ENCODE data around the gene NLGN1. TPM values are rescaled to one million over a fixed set of nuclear protein-coding genes. Genes with fewer than 3 reads are reported as not detected.

The NLGN1 gene
- total RNA-seq, 2 donors from 2014 or later = 0.36 to 11.7 TPM

GRCh38 chr3:174122411-174122810 lies 724.9 kb downstream of the NLGN1 start:
- 91% methylated on average over 2 of the region's 2 CpGs for WGBS
- Histone ChIP-seq H3K4me3 (no peak overlapping the region), H3K4me1 (replicated peaks) (no peaks in the 10 kb centered on the region), H3K27ac (no peak overlapping the region), H3K36me3 (no peaks in the 10 kb centered on the region), H3K27me3 (replicated peaks; ENCODE audit: insufficient read depth) (no peaks in the 10 kb centered on the region), H3K9me3 (no peaks in the 10 kb centered on the region)
- no peak for DNase-seq (ENCODE audit: low spot score)
- intact Hi-C loops (cut with DNase I) = no loop called here
- no peak for TF ChIP-seq CTCF (IDR thresholded peaks at IDR 0.05)
- no peak for TF ChIP-seq POLR2AphosphoS5 (IDR thresholded peaks at IDR 0.05)
- no peak for TF ChIP-seq POLR2A (IDR thresholded peaks at IDR 0.05)

GRCh38 chr3:174125267-174125824 lies 727.8 kb downstream of the NLGN1 start:
- Histone ChIP-seq H3K36me3 (no peaks in the 10 kb centered on the region), H3K4me1 (replicated peaks) (no peaks in the 10 kb centered on the region), H3K4me3 (no peak overlapping the region), H3K27ac (no peak overlapping the region), H3K27me3 (replicated peaks; ENCODE audit: insufficient read depth) (no peaks in the 10 kb centered on the region), H3K9me3 (no peaks in the 10 kb centered on the region)
- no peak for TF ChIP-seq POLR2A (IDR thresholded peaks at IDR 0.05)
- TF ChIP-seq CTCF (IDR thresholded peaks at IDR 0.05) = peak in 1 of 4 experiments; percentile 38
- TF ChIP-seq POLR2AphosphoS5 (IDR thresholded peaks at IDR 0.05) = no peak
- WGBS = 65% methylated on average over 2 of the region's 2 CpGs
- DNase-seq (ENCODE audit: low spot score) = no peak
- intact Hi-C loops (cut with DNase I) = no loop called here

GRCh38 chr3:174126990-174127758 lies 729.6 kb downstream of the NLGN1 start:
- H3K36me3 ChIP-seq = no peaks in the 10 kb centered on the region
- 83% methylated on average over 4 of the region's 4 CpGs for WGBS
- no peak for DNase-seq (ENCODE audit: low spot score)
- TF ChIP-seq POLR2A (IDR thresholded peaks at IDR 0.05) = no peak
- TF ChIP-seq CTCF (IDR thresholded peaks at IDR 0.05) = no peak
- TF ChIP-seq POLR2AphosphoS5 (IDR thresholded peaks at IDR 0.05) = no peak
- no peaks in the 10 kb centered on the region for H3K4me1 ChIP-seq (replicated peaks)
- intact Hi-C loops (cut with DNase I) = no loop called here
- H3K4me3 ChIP-seq = no peak overlapping the region
- H3K27me3 ChIP-seq (replicated peaks; ENCODE audit: insufficient read depth) = no peaks in the 10 kb centered on the region
- H3K9me3 ChIP-seq = no peaks in the 10 kb centered on the region
- H3K27ac ChIP-seq = no peak overlapping the region

GRCh38 chr3:174132006-174132405 lies 734.5 kb downstream of the NLGN1 start:
- Histone ChIP-seq H3K4me1 (replicated peaks) (no peaks in the 10 kb centered on the region), H3K9me3 (no peaks in the 10 kb centered on the region), H3K27ac (no peak overlapping the region), H3K27me3 (replicated peaks; ENCODE audit: insufficient read depth) (no peaks in the 10 kb centered on the region), H3K36me3 (no peaks in the 10 kb centered on the region), H3K4me3 (no peak overlapping the region)
- intact Hi-C loops (cut with DNase I) = no loop called here
- DNase-seq (ENCODE audit: low spot score) = no peak
- TF ChIP-seq POLR2AphosphoS5 (IDR thresholded peaks at IDR 0.05) = no peak
- 85% methylated on average over 1 of the region's 1 CpG for WGBS

DNA sequence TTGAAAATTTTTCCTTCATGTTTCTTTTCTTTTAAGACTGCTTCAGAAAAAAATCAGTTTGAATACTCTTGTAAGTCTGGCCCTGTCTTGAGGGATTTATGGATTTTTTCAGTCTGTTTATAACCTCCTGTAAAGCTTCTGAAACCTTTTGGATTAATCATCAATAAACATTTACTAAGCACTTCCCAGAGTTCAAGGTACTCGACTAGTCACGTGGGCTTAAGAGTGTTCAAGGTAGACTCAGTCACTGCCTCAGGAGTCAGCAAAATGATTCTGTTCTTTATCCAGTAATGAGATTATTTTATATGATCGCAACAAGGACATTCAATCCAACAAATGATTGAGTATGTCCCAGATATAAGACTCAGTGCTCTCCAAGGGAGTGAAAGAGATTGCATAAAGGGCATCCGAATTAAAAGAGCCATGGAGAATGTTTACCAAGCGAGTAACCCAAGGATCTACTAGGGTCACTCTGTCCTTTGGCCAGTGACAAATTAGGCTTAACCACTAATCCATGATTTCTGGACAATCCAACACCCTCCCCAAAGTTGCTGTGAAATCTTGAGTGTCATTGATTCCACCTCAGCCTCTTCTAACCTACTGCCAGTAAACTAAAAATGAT lies 735.0 kb downstream of the NLGN1 start:
- TF ChIP-seq CTCF (IDR thresholded peaks at IDR 0.05) (no peak), POLR2AphosphoS5 (IDR thresholded peaks at IDR 0.05) (no peak), POLR2A (IDR thresholded peaks at IDR 0.05) (no peak)
- DNase-seq (ENCODE audit: low spot score) = no peak
- H3K4me1 ChIP-seq (replicated peaks) = no peaks in the 10 kb centered on the region
- no peaks in the 10 kb centered on the region for H3K9me3 ChIP-seq
- WGBS = 77% methylated on average over 5 of the region's 5 CpGs
- no peaks in the 10 kb centered on the region for H3K36me3 ChIP-seq
- no peak overlapping the region for H3K27ac ChIP-seq
- H3K4me3 ChIP-seq = no peak overlapping the region
- intact Hi-C loops (cut with DNase I) = no loop called here
- no peaks in the 10 kb centered on the region for H3K27me3 ChIP-seq (replicated peaks; ENCODE audit: insufficient read depth)
